HAP-1 (cell line): ENCODE measurements around the gene OGFRL1.

Experiments used
- DNase-seq, 2 experiments: peaks; one replicate each; pipeline ENCODE4 v3.0.0-alpha.2; 2016 to 2020; ENCODE audit warnings: low spot score in 2 of 2
- H3K27me3 ChIP-seq: fragments of 250-450 bp; sonication (Bioruptor Pico); 2 replicates; pipeline ENCODE4 v1.5.1; 2020; ENCODE audit warnings: low read depth, mild to moderate bottlenecking, moderate library complexity
- H3K36me3 ChIP-seq: fragments of 250-450 bp; sonication (Bioruptor Pico); replicated peaks from 2 replicates; pipeline ENCODE4 v1.5.1; 2020; ENCODE audit warnings: mild to moderate bottlenecking
- H3K4me1 ChIP-seq: fragments of 250-450 bp; sonication (Bioruptor Pico); 2 replicates; pipeline ENCODE4 v1.5.1; 2020; ENCODE audit warnings: mild to moderate bottlenecking
- H3K4me3 ChIP-seq: fragments of 250-450 bp; sonication (Bioruptor Pico); 2 replicates; pipeline ENCODE4 v1.5.1; 2020; ENCODE audit warnings: mild to moderate bottlenecking, moderate library complexity
- H3K9me3 ChIP-seq: fragments of 250-450 bp; sonication (Bioruptor Pico); 2 replicates; pipeline ENCODE4 v1.5.1; 2020; ENCODE audit warnings: mild to moderate bottlenecking, moderate library complexity
- in situ Hi-C: fragments of 300-500 bp; cut with MboI; formaldehyde crosslinking; loops from 3 replicates; pipeline ENCODE4 v1.14.3; 2020; ENCODE audit warnings: low sequenced_read_pairs, inconsistent platforms, mixed read lengths

Gene OGFRL1

DNA sequence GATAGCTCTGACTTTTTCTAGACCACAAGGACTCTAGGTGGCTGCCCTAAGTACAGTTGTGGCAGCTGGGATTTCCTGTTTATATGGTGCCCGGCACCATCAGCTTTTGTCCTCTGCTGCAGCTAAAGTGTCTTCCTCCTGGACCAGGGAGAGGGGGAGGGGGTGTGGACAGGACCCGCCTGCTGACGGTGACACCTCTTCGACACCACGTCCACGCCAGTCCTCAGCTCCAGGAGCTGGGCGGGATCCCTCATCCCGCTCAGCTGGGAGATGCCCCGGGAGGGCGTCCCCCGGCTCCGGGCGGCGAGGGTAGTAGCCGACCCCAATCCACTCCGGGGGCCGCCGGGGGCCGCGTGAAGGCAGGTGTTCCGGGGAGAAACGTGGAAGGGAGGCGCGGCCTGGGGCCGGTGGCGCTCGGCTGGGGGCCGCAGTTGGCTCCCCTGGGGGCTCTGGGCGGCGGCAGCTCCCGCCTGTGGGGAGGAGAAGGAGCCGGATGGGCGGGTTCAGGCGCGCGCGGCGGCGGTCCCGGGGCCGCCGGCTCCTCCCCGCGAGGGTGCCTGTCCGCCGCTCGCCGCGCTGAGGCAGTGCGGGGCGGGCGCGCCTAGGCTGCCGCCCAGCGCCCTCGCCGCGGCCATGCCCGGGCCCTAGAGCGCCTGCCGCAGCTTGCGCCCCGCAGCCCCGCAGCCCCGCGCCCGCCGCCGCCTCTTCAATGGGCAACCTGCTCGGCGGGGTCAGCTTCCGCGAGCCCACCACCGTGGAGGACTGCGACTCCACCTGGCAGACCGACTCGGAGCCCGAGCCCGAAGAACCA lies at the start of gene OGFRL1:
Gene OGFRL1 (plus strand): TSS at position 584 of the 811 bp plus-strand sequence. CDS start 126 bp downstream, at position 710.
- peak; percentile 71 to 78 for DNase-seq
- Histone ChIP-seq H3K9me3 (no peaks in the 10 kb centered on the region), H3K36me3 (no peaks in the 10 kb centered on the region; the same call in 1 of the 2 replicates), H3K4me3 (peak within 1 kb of the TSS; percentile 48), H3K4me1 (peaks cover 30% of the 10 kb centered on the region), H3K27me3 (no peaks in the 10 kb centered on the region)
- in situ Hi-C loops: no loop called here

DNA sequence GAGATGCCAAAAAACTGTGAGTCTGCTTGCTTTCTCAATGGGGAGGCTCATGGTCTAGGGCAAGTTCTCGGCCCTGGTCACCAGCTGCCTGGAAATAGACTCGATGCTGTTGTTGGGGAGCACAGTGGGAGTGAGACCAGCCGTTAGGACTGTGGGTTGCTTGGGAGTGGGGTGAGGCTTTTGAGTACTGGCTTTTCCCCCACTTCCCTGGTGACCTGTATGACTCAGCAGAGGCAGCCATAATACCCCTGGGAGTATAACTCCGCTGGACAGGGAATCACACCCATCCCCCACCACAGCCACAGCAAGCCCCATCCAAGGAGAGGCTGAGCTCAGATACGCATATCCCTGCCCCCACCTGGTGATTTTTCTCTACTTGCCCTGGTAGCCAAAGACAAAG lies 48.9 kb upstream of the OGFRL1 start:
- Histone ChIP-seq H3K27me3 (no peaks in the 10 kb centered on the region; the same call in 1 of the 2 replicates), H3K4me1 (no peaks in the 10 kb centered on the region), H3K9me3 (no peaks in the 10 kb centered on the region), H3K36me3 (no peaks in the 10 kb centered on the region), H3K4me3 (no peak overlapping the region)
- no peak for DNase-seq
- in situ Hi-C loops: no loop called here

DNA sequence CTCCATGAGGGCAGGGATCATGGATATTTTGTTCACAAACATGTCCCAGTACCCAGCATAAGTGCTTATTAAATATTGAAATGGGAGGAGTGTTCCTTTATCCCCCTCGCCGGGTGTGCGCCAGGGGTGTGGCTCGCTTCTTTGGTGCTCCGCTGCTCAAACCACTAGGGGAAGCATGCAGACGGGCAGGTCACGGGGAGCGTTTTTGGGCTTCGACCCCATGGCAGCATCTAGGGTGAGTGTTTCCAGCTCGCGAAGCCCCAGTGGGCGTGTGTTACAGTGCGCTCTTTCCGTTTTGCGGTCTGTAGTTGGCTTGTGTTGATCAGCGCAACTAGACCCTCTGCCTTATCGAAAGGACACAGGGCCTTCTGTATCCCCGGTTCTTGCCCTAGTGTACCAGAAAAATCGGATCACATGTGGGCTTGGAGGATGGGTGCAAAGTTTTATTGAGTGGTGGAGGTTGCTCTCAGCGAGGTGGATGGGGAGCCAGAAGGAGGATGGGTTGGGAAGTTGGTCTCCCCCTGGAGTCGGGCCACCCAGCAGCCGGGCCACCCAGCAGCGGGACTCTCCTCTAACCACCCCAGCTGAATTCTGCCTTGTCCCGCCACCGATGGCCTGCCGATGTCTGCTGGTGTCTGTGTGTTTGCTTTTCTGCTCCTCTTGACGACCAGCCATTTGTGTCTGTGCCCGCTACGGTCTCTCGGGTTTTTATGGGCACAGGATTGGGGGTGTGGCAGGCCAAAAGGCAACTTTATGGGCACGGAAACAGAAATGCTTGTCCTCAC lies 43.2 kb upstream of the OGFRL1 start:
- DNase-seq: no peak
- H3K27me3 ChIP-seq: no peaks in the 10 kb centered on the region; the same call in 1 of the 2 replicates
- in situ Hi-C loops: no loop called here
- H3K4me3 ChIP-seq: no peak overlapping the region
- H3K9me3 ChIP-seq: no peaks in the 10 kb centered on the region; the same call in 1 of the 2 replicates
- H3K4me1 ChIP-seq: no peaks in the 10 kb centered on the region
- no peaks in the 10 kb centered on the region for H3K36me3 ChIP-seq

DNA sequence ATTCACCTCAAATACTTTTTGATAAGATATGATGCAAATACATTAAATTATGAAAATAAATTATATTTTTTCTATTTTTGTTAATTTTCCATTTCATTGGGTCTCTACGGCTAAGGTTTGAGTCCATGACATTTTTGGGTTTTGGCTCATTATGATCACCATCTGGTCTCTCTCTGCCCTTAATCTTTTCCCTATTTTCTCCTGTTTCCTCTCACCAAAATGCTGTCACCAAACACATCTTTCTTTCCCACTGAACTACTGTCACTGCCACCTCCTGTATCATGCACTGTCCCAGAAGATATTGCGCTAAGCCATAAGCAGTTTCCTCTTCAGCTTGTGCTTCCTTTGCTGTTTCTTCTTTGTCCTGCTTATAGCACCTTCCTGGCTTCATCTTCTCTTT lies 42.0 kb upstream of the OGFRL1 start:
- in situ Hi-C loops: no loop called here
- Histone ChIP-seq H3K27me3 (no peaks in the 10 kb centered on the region; the same call in 1 of the 2 replicates), H3K9me3 (no peaks in the 10 kb centered on the region; the same call in 1 of the 2 replicates), H3K4me1 (no peaks in the 10 kb centered on the region), H3K36me3 (no peaks in the 10 kb centered on the region), H3K4me3 (no peak overlapping the region)
- no peak for DNase-seq

DNA sequence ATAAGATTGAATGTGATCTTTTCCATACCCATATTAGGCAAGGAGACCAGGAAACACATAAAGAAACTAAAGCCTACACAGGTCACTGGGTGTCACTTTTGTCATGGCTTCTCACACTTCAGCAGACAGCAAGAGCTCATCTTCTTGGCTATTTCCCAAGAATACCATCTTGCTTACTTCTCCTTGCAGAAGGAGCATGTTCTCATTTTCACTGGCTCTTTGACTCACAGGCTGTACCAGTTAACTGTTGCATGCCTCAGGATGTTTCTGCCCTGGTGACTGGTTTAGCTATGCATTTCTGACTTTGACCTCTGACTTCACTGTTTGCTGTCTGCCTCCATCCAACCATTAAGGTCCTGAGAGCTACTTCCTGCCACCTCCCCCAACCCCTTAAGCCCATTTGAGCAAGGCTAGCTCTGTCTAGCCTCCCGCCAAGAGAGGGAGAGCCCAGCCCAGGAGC lies 40.3 kb upstream of the OGFRL1 start:
- no peak for DNase-seq
- H3K9me3 ChIP-seq: no peaks in the 10 kb centered on the region; the same call in 1 of the 2 replicates
- no peaks in the 10 kb centered on the region for H3K4me1 ChIP-seq
- no peaks in the 10 kb centered on the region; the same call in 1 of the 2 replicates for H3K27me3 ChIP-seq
- in situ Hi-C loops: no loop called here
- H3K4me3 ChIP-seq: no peak overlapping the region
- H3K36me3 ChIP-seq: no peaks in the 10 kb centered on the region

DNA sequence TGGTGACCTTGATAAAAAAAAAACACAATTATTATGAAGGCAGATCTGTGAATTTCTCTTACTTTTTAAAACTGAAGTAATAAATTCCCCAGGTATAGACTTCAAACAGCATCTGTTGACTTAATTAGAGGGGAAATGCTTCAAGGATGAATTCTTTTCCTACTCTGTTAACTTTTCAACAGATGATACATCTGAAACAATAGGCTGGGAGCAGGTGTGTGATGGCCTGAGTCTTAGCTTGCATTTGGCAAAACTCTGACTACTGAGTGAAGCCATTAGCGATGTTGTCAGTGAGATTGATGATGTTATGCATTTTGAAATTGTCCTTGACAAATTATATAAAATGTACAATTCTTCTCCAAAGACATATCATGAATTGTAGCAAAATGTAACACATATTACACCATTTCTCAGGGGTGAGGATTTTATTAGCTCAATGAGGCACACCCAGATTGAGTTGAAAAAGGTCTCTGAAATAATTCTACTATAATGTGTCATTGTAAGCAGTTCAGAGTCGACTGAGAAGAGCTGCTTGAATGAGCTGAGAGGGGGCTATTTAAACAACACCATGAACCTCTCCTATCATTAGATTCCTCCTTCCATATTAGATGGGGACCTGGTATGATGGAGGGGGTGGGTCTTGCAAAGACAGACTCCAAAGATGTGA lies 39.6 kb upstream of the OGFRL1 start:
- no peak overlapping the region for H3K4me3 ChIP-seq
- in situ Hi-C loops: no loop called here
- no peaks in the 10 kb centered on the region; the same call in 1 of the 2 replicates for H3K27me3 ChIP-seq
- no peaks in the 10 kb centered on the region; the same call in 1 of the 2 replicates for H3K9me3 ChIP-seq
- H3K4me1 ChIP-seq: no peaks in the 10 kb centered on the region
- no peaks in the 10 kb centered on the region for H3K36me3 ChIP-seq
- no peak for DNase-seq

DNA sequence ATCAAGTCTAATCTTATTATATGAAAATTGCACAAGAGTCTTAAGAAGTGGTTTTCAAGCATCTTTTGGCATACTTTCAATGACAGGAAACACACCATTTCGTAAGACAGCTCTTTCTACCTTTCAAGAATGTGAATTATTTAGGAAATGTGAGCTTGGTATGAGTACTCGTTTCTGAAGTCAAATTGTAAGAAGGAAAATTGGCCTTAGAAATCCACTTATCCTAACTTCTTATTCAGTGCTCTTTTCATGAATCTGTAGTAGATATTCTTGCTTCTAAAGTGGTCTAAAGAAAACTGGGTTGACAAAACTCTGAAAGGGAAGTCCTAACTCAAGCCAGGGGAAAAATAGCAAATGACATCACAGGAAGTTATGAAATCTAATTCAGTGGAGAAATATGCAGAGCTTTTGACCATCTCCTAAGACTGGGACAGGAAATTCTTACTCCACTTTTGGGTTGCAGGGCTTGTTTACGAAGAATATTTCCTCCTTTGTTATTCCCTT lies 38.5 kb upstream of the OGFRL1 start:
- in situ Hi-C loops: no loop called here
- Histone ChIP-seq H3K4me1 (no peaks in the 10 kb centered on the region), H3K36me3 (no peaks in the 10 kb centered on the region), H3K9me3 (no peaks in the 10 kb centered on the region; the same call in 1 of the 2 replicates), H3K4me3 (no peak overlapping the region), H3K27me3 (no peaks in the 10 kb centered on the region)
- DNase-seq: no peak

DNA sequence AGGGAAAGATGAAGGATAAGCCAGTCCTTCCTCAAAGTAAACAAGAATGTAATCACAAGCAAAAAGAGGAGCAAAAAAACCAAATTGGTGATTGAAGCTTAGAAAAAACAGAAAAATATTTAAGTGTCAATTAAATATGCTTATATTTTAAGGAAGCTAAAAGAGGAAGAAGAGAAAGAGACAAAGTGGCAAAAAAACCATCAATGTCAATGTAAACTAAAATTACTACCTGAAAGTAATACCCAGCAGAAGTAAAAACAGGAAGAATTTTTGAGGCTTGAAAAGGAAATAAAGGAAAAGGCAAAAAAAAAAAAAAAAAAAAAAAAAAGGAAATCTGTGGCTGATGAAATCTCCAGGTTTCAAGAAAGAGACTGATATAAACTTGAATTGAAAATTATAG lies 36.2 kb upstream of the OGFRL1 start:
- H3K4me1 ChIP-seq: no peaks in the 10 kb centered on the region
- H3K27me3 ChIP-seq: no peaks in the 10 kb centered on the region
- DNase-seq: no peak
- in situ Hi-C loops: no loop called here
- no peak overlapping the region for H3K4me3 ChIP-seq
- no peaks in the 10 kb centered on the region; the same call in 1 of the 2 replicates for H3K9me3 ChIP-seq
- H3K36me3 ChIP-seq: no peaks in the 10 kb centered on the region

DNA sequence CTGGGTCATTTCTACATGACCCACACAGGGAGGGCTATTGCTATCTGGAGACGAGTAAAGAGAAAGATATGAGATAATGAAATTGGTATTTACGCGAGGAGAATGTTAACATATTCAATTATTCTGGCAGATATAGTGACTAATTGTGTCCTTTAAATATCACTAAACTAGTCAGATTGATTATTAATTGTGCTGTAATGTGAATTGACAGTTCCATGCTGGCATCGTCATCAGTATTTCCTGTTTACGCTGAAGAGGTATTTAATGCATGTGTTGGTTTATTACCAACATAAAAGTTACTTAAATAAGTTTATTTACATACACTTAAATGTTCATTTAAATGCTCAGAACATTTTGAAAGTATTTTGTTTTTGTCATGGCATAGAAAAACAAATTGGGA lies 35.7 kb upstream of the OGFRL1 start:
- DNase-seq: no peak
- Histone ChIP-seq H3K36me3 (no peaks in the 10 kb centered on the region), H3K9me3 (no peaks in the 10 kb centered on the region; the same call in 1 of the 2 replicates), H3K4me3 (no peak overlapping the region), H3K27me3 (no peaks in the 10 kb centered on the region), H3K4me1 (no peaks in the 10 kb centered on the region)
- in situ Hi-C loops: no loop called here

DNA sequence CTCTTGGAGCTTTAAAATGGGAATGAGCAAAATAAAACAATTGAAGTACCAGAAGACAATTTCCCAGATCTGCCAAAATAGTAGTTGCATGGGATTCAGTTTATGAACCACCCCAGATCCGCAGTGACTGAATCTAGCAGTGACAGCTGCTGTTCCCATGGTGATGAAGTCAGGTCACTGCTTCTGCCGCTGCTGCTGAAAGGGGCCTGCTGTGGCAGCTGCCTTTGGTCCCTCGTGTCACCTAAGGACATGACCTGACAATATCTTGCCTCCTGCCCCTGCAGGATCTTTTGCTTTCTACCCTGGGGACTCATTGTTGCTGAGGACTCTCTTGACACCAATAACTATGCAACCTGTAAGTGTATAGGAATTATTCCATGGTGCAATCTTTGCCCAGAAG lies 34.3 kb upstream of the OGFRL1 start:
- DNase-seq: no peak
- H3K9me3 ChIP-seq: no peaks in the 10 kb centered on the region; the same call in 1 of the 2 replicates
- in situ Hi-C loops: no loop called here
- no peak overlapping the region for H3K4me3 ChIP-seq
- no peaks in the 10 kb centered on the region for H3K4me1 ChIP-seq
- no peaks in the 10 kb centered on the region for H3K27me3 ChIP-seq
- H3K36me3 ChIP-seq: no peaks in the 10 kb centered on the region

DNA sequence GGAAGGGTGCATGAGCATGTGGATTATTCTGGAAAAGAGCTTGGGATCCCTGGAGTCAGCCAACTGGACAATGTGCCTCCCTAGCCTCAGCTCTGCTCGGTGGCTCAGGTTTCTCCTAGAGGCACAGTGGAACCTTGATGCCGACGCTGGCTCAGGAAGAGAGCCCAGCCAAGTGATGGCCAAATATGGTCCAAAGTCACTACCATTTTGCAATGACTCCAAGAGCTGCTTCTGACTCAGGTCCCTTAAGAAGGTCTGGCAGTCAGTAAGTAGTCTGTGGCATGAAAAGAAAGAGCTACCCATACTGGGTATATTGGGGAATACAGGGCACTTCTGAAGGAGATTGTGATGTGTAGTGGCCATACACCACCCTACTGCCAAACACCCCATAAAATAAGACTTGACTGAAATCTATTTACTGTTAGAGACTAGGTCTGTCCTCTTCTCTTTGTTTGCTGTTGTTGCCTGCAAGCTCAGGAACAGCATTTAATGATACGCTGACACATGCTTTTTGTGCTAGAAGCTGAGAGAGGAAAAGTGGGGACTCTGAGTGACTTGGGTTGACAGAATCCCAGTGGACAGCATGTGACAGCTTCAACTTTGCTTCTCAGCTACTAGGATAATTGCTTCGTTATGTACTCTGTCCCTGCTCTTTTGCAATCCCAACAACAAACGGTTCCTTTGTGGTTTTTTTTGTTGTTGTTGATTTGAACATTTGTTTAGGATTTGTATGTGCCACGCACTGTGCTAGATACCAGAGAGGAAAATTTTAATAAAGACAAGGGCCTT lies 30.3 kb upstream of the OGFRL1 start:
- no peaks in the 10 kb centered on the region for H3K9me3 ChIP-seq
- H3K27me3 ChIP-seq: peaks cover 1% of the 10 kb centered on the region
- H3K4me1 ChIP-seq: no peaks in the 10 kb centered on the region
- no peak overlapping the region for H3K4me3 ChIP-seq
- H3K36me3 ChIP-seq: no peaks in the 10 kb centered on the region
- in situ Hi-C loops: no loop called here
- DNase-seq: no peak

DNA sequence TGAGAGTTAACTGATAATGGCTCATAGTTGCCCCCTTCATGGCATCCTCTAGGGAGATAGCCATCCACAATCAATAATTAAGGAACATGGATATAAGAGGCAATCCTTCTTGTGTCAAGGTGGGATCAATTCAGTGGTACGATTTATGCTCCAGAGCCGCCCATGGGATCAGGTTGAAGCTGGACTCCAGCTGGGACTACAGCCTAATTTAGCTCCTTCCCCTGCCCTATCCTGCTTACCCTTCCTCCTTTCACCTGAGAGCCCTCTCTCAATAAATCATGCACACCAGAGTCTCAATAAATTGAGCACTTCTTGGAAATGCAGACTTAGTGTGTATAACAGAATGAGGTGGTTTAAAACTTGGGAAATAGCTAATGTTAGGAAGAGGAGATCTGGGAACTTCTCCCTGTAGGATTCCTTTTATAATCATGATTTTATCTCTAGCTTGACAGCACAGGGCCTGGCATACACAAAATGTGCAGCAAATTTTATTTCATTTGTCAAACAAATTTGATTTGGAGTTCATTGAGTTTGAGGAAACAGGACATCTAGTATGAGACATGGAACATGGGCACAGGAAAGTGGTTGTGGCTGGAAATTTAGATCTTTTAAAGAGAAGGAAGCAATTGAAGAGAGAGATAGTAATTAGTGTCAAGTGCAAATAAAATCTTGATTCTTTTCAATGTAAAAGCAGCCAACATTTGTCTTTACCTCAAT lies 28.6 kb upstream of the OGFRL1 start:
- no peaks in the 10 kb centered on the region for H3K36me3 ChIP-seq
- H3K9me3 ChIP-seq: no peaks in the 10 kb centered on the region
- no peak for DNase-seq
- H3K4me1 ChIP-seq: no peaks in the 10 kb centered on the region
- H3K4me3 ChIP-seq: no peak overlapping the region
- in situ Hi-C loops: no loop called here
- H3K27me3 ChIP-seq: peaks cover 9% of the 10 kb centered on the region
